Peyer's patch (tissue), 4 donors: ENCODE results near the gene SSH2. TPM values are rescaled to one million over a fixed set of nuclear protein-coding genes. Genes with fewer than 3 reads are reported as not detected.

Experiments
- DNase-seq, 3 donors: peaks; one replicate each; pipeline ENCODE4 v3.0.0-alpha.2; 2017 to 2019
- H3K27ac ChIP-seq, 4 donors: fragments of 200-600 bp; sonication (generic); one replicate each; pipeline ENCODE4 v1.5.1; 2016 to 2019
- H3K27me3 ChIP-seq, 2 donors: fragments of 200-600 bp; sonication (generic); one replicate each; pipeline ENCODE4 v1.5.1; 2019
- H3K36me3 ChIP-seq, 3 donors: fragments of 200-600 bp; sonication (generic); one replicate each; pipeline ENCODE4 v1.5.1; 2016 to 2019
- H3K4me1 ChIP-seq, 4 donors: fragments of 200-600 bp; sonication (generic); one replicate each; pipeline ENCODE4 v1.5.1; 2016 to 2019
- H3K4me3 ChIP-seq, 4 donors: fragments of 200-600 bp; sonication (generic); 1 replicate in 3 of 4; 2 replicates in 1 of 4; pipeline ENCODE4 v1.5.1; 2016 to 2019; ENCODE audit warnings: mild to moderate bottlenecking in 1 of 4
- H3K9me3 ChIP-seq, 4 donors: fragments of 200-600 bp; sonication (generic); one replicate each; pipeline ENCODE4 v1.5.1; 2016 to 2019; ENCODE audit warnings: mild to moderate bottlenecking in 1 of 4
- POLR2A ChIP-seq, 2 donors: fragments of 450-650 bp; IDR thresholded peaks; one replicate each; pipeline ENCODE4 v1.5.1; 2017; ENCODE audit warnings: antibody characterized with exemption in 2 of 2, mild to moderate bottlenecking in 2 of 2, moderate library complexity in 2 of 2
- total RNA-seq, 4 donors: library from RNA; depleted of rRNA; stranded (reverse); fragments of >200 nt; gene quantifications; one replicate each; pipeline ENCODE4 v1.1.0, GENCODE V29; 2016
- TF ChIP-seq, protein P1 (sequence below), 6 experiments: fragments of 450-650 bp in 4 of 6; fragments of 200-600 bp in 2 of 6; sonication (generic) in 1 of 6; IDR thresholded peaks; one replicate each; pipeline ENCODE4 v1.5.1; 2017 to 2019; ENCODE audit warnings: antibody characterized with exemption in 6 of 6, mild to moderate bottlenecking in 3 of 6, moderate library complexity in 1 of 6

Gene SSH2
- total RNA-seq, 4 donors from 2014 or later: 45.4 to 139 (median 58.2) TPM

DNA sequence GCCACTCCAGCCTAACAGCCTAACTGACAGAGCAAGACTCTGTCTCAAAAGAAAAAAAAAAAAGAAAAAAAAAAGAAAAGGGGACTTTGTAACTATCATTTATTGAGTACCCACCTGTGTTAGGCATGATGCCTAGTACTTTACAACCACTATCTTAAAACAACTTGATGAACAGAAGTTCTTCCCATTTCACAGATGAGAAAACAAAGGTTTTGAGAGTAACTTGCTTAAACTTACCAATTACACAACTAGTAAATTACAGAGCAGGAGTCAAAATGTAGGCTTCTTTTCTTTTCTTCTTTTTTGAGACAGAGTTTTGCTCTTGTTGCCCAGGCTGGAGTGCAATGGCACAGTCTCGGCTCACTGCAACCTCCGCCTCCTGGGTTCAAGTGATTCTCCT is 210.6 kb downstream of the SSH2 start:
- peaks cover 0 to 44% (median 3%) of the 10 kb centered on the region in 4 donors for H3K4me1 ChIP-seq
- H3K27ac ChIP-seq: peak overlapping the region in 2 of 4 donors; percentile 86 to 90
- H3K4me3 ChIP-seq: no peak overlapping the region
- no peaks in the 10 kb centered on the region for H3K27me3 ChIP-seq
- no peaks in the 10 kb centered on the region for H3K36me3 ChIP-seq
- DNase-seq: no peak
- no peaks in the 10 kb centered on the region for H3K9me3 ChIP-seq
- TF ChIP-seq, protein P1, sequence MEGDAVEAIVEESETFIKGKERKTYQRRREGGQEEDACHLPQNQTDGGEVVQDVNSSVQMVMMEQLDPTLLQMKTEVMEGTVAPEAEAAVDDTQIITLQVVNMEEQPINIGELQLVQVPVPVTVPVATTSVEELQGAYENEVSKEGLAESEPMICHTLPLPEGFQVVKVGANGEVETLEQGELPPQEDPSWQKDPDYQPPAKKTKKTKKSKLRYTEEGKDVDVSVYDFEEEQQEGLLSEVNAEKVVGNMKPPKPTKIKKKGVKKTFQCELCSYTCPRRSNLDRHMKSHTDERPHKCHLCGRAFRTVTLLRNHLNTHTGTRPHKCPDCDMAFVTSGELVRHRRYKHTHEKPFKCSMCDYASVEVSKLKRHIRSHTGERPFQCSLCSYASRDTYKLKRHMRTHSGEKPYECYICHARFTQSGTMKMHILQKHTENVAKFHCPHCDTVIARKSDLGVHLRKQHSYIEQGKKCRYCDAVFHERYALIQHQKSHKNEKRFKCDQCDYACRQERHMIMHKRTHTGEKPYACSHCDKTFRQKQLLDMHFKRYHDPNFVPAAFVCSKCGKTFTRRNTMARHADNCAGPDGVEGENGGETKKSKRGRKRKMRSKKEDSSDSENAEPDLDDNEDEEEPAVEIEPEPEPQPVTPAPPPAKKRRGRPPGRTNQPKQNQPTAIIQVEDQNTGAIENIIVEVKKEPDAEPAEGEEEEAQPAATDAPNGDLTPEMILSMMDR (IDR thresholded peaks at IDR 0.05): no peak
- no peak for TF ChIP-seq POLR2A (IDR thresholded peaks at IDR 0.05)

DNA sequence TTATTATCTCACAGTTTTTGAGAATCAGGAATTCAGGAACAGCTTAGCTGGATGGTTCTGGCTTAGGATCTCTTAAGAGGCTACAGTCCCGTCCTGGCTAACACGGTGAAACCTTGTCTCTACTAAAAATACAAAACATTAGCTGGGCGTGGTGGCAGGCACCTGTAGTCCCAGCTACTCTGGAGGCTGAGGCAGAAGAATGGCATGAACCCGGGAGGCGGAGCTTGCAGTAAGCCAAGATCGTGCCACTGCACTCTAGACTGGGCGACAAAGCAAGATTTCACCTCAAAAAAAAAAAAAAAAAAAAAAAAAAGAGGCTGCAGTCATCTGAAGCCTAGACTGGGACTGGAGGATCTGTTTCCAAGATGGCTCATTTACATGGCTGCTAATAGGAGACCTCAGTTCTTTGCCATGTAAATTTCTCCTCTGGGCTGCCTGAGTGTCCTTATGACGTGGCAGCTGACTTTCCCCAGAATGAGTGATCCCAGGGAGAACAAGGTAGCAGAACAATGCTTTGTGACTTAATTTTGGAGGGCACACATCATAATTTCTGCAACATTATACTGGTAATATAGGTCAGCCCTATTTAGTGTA is 211.5 kb downstream of the SSH2 start:
- H3K4me3 ChIP-seq: no peak overlapping the region
- DNase-seq: no peak
- H3K36me3 ChIP-seq: no peaks in the 10 kb centered on the region
- no peaks in the 10 kb centered on the region for H3K9me3 ChIP-seq
- TF ChIP-seq, protein P1 (IDR thresholded peaks at IDR 0.05): no peak
- no peak for TF ChIP-seq POLR2A (IDR thresholded peaks at IDR 0.05)
- H3K4me1 ChIP-seq: peaks cover 0 to 36% (median 4%) of the 10 kb centered on the region in 4 donors
- peak overlapping the region in 1 of 4 donors; percentile 86 for H3K27ac ChIP-seq
- H3K27me3 ChIP-seq: no peaks in the 10 kb centered on the region

DNA sequence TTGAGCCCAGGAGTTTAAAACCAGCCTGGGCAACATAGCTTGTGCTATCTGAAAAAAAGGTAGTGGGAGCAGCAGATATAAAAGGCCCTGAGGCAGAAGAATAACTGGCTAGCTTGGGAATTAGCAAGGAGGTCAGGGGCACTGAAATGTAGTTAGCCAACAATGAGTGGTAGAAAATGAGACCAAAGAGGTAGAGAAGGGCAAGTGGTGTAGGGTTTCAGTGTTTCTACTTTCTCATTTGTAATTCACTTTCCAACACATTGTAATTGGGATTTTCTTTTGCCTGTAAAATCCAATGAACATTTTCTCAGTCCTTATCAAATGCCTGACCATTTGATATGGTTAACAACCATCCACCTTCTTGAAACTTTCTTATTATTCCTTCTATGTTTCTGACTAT is 212.2 kb downstream of the SSH2 start:
- H3K27ac ChIP-seq: peak overlapping the region in 1 of 4 donors; percentile 86
- H3K27me3 ChIP-seq: no peaks in the 10 kb centered on the region
- H3K4me1 ChIP-seq: peaks cover 0 to 29% (median 5%) of the 10 kb centered on the region in 4 donors
- no peak overlapping the region for H3K4me3 ChIP-seq
- TF ChIP-seq, protein P1 (IDR thresholded peaks at IDR 0.05): no peak
- TF ChIP-seq POLR2A (IDR thresholded peaks at IDR 0.05): no peak
- no peaks in the 10 kb centered on the region for H3K9me3 ChIP-seq
- no peaks in the 10 kb centered on the region for H3K36me3 ChIP-seq
- no peak for DNase-seq

DNA sequence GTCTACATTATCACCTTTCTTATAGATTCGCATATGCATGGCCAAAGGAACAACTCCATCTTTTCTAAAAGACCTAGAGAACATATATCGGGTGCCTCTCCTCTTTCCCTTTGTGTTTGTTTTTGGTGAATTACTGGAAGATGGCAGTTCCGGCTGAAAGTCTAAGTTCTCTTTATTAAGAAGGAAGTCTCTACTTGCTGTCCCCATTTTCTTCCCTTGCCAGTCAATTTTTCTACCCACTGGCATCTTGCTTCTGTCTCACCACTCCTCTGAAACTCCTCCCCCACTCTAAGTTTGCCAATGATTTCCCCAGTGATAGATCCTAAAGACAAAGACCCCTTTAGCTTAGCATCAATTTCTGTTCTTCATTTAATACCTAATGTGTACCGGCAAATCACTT is 213.5 kb downstream of the SSH2 start:
- no peaks in the 10 kb centered on the region for H3K9me3 ChIP-seq
- TF ChIP-seq, protein P1 (IDR thresholded peaks at IDR 0.05): no peak
- no peak for TF ChIP-seq POLR2A (IDR thresholded peaks at IDR 0.05)
- no peak for DNase-seq
- peak overlapping the region in 1 of 4 donors; percentile 86 for H3K27ac ChIP-seq
- no peak overlapping the region for H3K4me3 ChIP-seq
- no peaks in the 10 kb centered on the region for H3K27me3 ChIP-seq
- peaks cover 0 to 26% (median 5%) of the 10 kb centered on the region in 4 donors for H3K4me1 ChIP-seq
- no peaks in the 10 kb centered on the region for H3K36me3 ChIP-seq

DNA sequence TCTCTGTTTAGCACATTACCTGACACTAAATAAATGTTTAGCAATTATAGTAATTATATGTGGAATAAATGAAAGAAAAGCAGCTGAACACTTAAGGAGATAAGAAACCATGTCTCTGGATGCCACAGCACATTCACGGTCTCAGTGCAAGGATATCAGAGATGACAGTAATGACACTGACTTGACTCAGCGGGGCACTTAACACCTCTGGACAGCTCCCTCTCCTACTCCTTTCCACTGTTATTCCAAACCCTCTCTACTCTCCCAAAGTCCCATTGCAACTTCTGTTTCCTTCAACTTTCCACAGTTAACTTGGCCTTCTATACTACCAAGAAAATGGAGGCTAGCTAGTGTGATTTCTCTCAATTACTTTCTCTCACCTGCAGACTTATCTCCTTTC is 214.3 kb downstream of the SSH2 start:
- DNase-seq: no peak
- Histone ChIP-seq H3K9me3 (no peaks in the 10 kb centered on the region), H3K4me3 (no peak overlapping the region), H3K27ac (no peak overlapping the region), H3K4me1 (peaks cover 0 to 23% (median 4%) of the 10 kb centered on the region in 4 donors), H3K36me3 (no peaks in the 10 kb centered on the region), H3K27me3 (no peaks in the 10 kb centered on the region)
- TF ChIP-seq POLR2A (IDR thresholded peaks at IDR 0.05): no peak
- TF ChIP-seq, protein P1 (IDR thresholded peaks at IDR 0.05): no peak
